ACC112 (cell line): ENCODE results near the gene ZC3H12C.
A peak's percentile ranks its signal among the peaks of the same experiment; 100 is the strongest.

Experiments
- H2AFZ ChIP-seq: fragments of 200-600 bp; sonication (generic); one replicate; pipeline ENCODE4 v1.6.0; 2017; ENCODE audit warnings: antibody characterized with exemption, low read length; ENCODE audit not compliant: unreplicated experiment
- H3K27ac ChIP-seq: fragments of 200-600 bp; sonication (generic); 2 replicates; pipeline ENCODE4 v1.5.1; 2014; ENCODE audit warnings: low read depth, mild to moderate bottlenecking, antibody characterized with exemption, low read length, moderate library complexity
- H3K27me3 ChIP-seq: fragments of 200-600 bp; sonication (generic); 2 replicates; pipeline ENCODE4 v1.6.1; 2014; ENCODE audit warnings: mild to moderate bottlenecking, antibody characterized with exemption, low read length, moderate library complexity, mixed read lengths; ENCODE audit not compliant: insufficient read depth
- H3K36me3 ChIP-seq: fragments of 200-600 bp; sonication (generic); 2 replicates; pipeline ENCODE4 v1.6.1; 2016; ENCODE audit warnings: mild to moderate bottlenecking, antibody characterized with exemption, low read length, moderate library complexity, mixed read lengths; ENCODE audit not compliant: insufficient read depth
- H3K4me1 ChIP-seq: fragments of 200-600 bp; sonication (generic); one replicate; pipeline ENCODE4 v1.6.1; 2016; ENCODE audit warnings: low read length, mixed read lengths; ENCODE audit not compliant: insufficient read depth, unreplicated experiment, control insufficient read depth
- H3K4me3 ChIP-seq: fragments of 200-600 bp; sonication (generic); 2 replicates; pipeline ENCODE4 v1.5.1; 2014; ENCODE audit warnings: mild to moderate bottlenecking, low read depth, low read length
- H3K79me2 ChIP-seq: fragments of 200-600 bp; sonication (generic); one replicate; pipeline ENCODE4 v1.6.0; 2016; ENCODE audit warnings: low read length; ENCODE audit not compliant: control insufficient read depth, unreplicated experiment, insufficient read depth

Gene ZC3H12C

GRCh38 chr11:110077346-110077745 is 15.8 kb upstream of the ZC3H12C start:
- Histone ChIP-seq H3K4me1 (peaks cover 19% of the 10 kb centered on the region), H2AFZ (peak overlapping the region; percentile 61), H3K36me3 (no peaks in the 10 kb centered on the region), H3K79me2 (no peaks in the 10 kb centered on the region), H3K4me3 (no peak overlapping the region), H3K27ac (peak overlapping the region; percentile 82), H3K27me3 (no peaks in the 10 kb centered on the region)

- peak overlapping the region; percentile 26 for H2AFZ ChIP-seq
- H3K79me2 ChIP-seq: no peaks in the 10 kb centered on the region
- H3K27ac ChIP-seq: peak overlapping the region; percentile 82
- H3K27me3 ChIP-seq: no peaks in the 10 kb centered on the region
- no peaks in the 10 kb centered on the region for H3K36me3 ChIP-seq
- H3K4me3 ChIP-seq: peak overlapping the region; percentile 15; the same call in 1 of the 2 replicates
- H3K4me1 ChIP-seq: peaks cover 19% of the 10 kb centered on the region
Measured at GRCh38 chr11:110077831-110078325, 15.3 kb upstream of the ZC3H12C start.

- Histone ChIP-seq H3K27ac (peak overlapping the region; percentile 82), H3K36me3 (no peaks in the 10 kb centered on the region)
Measured at GRCh38 chr11:110078923-110079544, 14.2 kb upstream of the ZC3H12C start.

GRCh38 chr11:110079726-110080125 is 13.5 kb upstream of the ZC3H12C start:
- H3K27me3 ChIP-seq: no peaks in the 10 kb centered on the region
- H3K4me3 ChIP-seq: no peak overlapping the region
- H3K79me2 ChIP-seq: no peaks in the 10 kb centered on the region
- H3K27ac ChIP-seq: no peak overlapping the region
- no peak overlapping the region for H2AFZ ChIP-seq
- no peaks in the 10 kb centered on the region for H3K36me3 ChIP-seq
- peaks cover 19% of the 10 kb centered on the region for H3K4me1 ChIP-seq

More at GRCh38 chr11:110078923-110079544, 14.2 kb upstream of the ZC3H12C start:
- Histone ChIP-seq H3K79me2 (no peaks in the 10 kb centered on the region), H2AFZ (no peak overlapping the region), H3K4me1 (peaks cover 19% of the 10 kb centered on the region), H3K27me3 (no peaks in the 10 kb centered on the region), H3K4me3 (no peak overlapping the region)

- no peaks in the 10 kb centered on the region for H3K27me3 ChIP-seq
- no peaks in the 10 kb centered on the region for H3K36me3 ChIP-seq
- no peak overlapping the region for H2AFZ ChIP-seq
- peaks cover 18% of the 10 kb centered on the region for H3K4me1 ChIP-seq
- H3K79me2 ChIP-seq: no peaks in the 10 kb centered on the region
- H3K27ac ChIP-seq: no peak overlapping the region
- H3K4me3 ChIP-seq: no peak overlapping the region
Measured at GRCh38 chr11:110081462-110082376, 11.5 kb upstream of the ZC3H12C start.

GRCh38 chr11:110082899-110083298 is 10.3 kb upstream of the ZC3H12C start:
- no peak overlapping the region for H3K4me3 ChIP-seq
- no peak overlapping the region for H3K27ac ChIP-seq
- H3K36me3 ChIP-seq: no peaks in the 10 kb centered on the region
- H3K27me3 ChIP-seq: no peaks in the 10 kb centered on the region
- peaks cover 17% of the 10 kb centered on the region for H3K4me1 ChIP-seq
- no peaks in the 10 kb centered on the region for H3K79me2 ChIP-seq
- no peak overlapping the region for H2AFZ ChIP-seq

- H3K27me3 ChIP-seq: no peaks in the 10 kb centered on the region
- H3K36me3 ChIP-seq: no peaks in the 10 kb centered on the region
- H2AFZ ChIP-seq: no peak overlapping the region
- H3K27ac ChIP-seq: no peak overlapping the region
- H3K79me2 ChIP-seq: no peaks in the 10 kb centered on the region
- H3K4me3 ChIP-seq: no peak overlapping the region
- H3K4me1 ChIP-seq: peaks cover 20% of the 10 kb centered on the region
Measured at GRCh38 chr11:110085255-110085838, 7.8 kb upstream of the ZC3H12C start.

GRCh38 chr11:110086892-110087309 is 6.3 kb upstream of the ZC3H12C start:
- Histone ChIP-seq H3K79me2 (peaks cover 3% of the 10 kb centered on the region), H3K27ac (peak overlapping the region; percentile 75), H3K4me1 (peaks cover 25% of the 10 kb centered on the region), H3K36me3 (no peaks in the 10 kb centered on the region), H3K4me3 (no peak overlapping the region), H3K27me3 (no peaks in the 10 kb centered on the region), H2AFZ (no peak overlapping the region)

GRCh38 chr11:110087812-110088534 is 5.2 kb upstream of the ZC3H12C start:
- H3K36me3 ChIP-seq: no peaks in the 10 kb centered on the region
- no peak overlapping the region for H3K4me3 ChIP-seq
- no peaks in the 10 kb centered on the region for H3K27me3 ChIP-seq
- peak overlapping the region; percentile 75; the same call in 1 of the 2 replicates for H3K27ac ChIP-seq
- peaks cover 10% of the 10 kb centered on the region for H3K79me2 ChIP-seq
- peaks cover 28% of the 10 kb centered on the region for H3K4me1 ChIP-seq
- no peak overlapping the region for H2AFZ ChIP-seq
